Measurements from ENCODE around the gene TNRC6A.
"Not testable (repeated sequence)": the region's sequence is repeated elsewhere in the genome, so short reads cannot be mapped to it uniquely, and the experiment has no call there.

TNRC6A gene

DNA sequence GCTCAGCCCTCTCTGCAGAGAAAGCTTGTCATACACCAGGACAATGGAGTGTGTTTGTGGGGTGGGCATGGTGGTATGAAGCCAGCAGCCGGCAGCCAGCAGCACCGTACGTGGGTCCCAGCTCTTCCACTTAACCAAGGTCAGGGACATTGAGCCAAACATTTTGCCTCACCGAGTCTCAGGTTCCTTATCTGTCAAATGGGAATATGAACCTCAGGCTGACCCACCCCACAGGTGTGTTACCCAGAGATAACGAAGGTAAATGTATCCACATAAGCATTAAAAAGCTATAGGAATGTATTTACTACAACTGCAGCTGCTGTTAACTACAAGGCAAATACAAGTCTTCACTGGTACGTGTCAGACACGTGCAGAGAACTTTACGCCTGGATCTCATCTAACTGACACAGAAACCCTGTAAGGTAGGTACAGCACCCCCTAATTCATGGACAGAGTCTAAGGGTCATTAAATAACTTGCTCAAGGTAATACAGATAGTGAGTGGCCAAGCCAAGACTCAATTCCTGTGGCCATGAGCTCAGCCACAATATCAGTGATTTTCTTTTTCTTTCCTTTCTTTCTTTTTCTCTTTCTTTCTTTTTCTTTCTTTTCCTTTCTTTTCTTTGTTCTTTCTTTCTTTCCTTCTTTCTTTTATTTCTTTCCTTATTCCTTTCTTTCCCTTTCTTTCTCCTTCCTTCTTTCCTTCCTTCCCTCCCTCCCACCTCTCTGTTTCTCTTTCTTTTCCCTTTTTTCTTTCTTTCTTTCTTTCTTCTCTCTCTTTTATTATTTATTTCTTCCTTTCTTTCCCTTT, 117.3 kb downstream of the TNRC6A start:
- no peak for DNase-seq

DNA sequence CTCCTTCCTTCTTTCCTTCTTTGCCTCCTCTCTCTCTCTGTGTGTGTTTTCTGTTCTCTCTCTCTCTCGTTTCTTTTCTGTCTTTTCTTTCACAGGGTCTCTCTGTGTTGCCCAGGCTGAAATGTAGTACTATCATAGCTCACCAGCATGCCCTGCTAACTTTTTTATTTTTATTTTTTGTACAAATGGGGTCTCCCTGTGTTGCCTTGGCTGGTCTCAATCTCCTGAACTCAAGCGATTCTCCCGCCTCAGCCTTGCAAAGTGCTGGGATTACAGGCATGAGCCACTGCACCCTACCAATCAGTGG, 117.9 kb downstream of the TNRC6A start:
- DNase-seq = no peak

- no peak for DNase-seq
Observed at GRCh38 chr16:24848065-24848464, 118.6 kb downstream of the TNRC6A start.

GRCh38 chr16:24849641-24850040, 120.2 kb downstream of the TNRC6A start:
- no peak for DNase-seq

- no peak for DNase-seq
Observed at GRCh38 chr16:24850289-24850938, 121.0 kb downstream of the TNRC6A start.

DNA sequence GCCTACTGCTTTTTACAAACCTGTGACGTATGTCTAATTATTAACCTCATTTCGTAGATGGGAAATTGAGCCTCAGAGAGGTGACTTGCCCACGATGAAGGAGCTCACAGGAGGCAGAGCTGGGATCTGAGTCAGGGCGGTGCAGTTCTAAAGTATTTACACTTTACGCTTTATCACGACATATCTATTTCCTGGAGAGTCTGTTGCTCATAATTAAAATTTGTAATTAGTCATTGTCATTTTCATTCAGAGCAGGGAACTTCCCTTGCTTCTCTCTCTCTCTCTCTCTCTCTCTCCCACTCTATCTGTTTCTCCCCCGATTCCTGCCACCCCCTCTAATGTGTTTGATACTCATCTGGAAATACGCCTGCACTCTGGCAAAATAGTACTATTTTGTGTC, 122.2 kb downstream of the TNRC6A start:
- DNase-seq = no peak

DNA sequence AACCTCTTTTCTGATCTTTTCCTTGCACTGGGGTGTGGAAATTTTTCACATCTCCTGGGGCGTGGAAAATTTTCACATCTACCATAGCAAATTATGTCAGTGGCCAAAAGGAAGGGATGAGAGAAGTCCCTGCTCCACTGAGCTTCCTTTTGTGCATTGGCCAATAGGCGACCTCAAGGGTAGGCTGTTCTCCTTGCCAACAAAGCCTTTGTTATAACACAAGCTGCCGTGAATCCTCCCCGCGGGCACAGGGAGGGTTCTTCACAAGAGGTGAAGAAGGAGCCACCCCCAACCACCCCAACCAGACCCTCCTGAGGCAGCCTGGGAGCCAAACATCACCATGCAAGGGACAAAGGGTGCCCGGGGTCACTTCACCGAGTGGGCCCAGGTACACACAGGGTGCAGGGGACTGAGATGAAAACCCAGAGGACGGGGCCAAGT, 122.8 kb downstream of the TNRC6A start:
- no peak for DNase-seq

DNA sequence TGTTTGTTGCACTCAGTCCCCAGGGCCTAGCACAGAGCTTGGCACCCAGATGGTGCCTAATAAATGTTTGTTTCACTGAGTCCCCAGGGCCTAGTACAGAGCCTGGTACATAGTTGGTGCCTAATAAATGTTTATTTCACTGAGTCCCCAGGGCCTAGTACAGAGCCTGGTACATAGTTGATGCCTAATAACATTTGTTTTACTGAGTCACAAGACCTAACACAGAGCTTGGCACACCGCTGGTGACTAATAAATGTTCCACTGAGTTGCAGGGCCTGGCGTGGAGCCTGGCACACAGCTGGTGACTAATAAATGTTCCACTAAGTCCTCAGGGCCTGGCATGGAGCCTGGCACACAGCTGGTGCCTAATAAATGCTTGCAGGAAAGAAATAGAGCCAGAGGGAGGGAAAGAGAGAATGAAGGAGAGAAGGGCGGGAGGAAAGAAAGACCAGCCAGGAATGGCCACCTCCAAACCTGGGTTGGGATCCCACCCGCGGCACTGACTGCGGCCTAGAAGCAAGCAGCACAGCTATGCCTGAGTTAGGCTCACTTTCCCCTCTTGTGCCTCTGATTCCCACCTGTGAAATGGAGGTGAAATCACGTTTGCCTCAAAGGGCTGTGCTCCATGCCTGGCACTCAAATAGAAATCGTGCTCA, 123.8 kb downstream of the TNRC6A start:
- no peak for DNase-seq

GRCh38 chr16:24853830-24854229, 124.4 kb downstream of the TNRC6A start:
- no peak for DNase-seq

GRCh38 chr16:24854607-24855171, 125.2 kb downstream of the TNRC6A start:
- DNase-seq = no peak

DNA sequence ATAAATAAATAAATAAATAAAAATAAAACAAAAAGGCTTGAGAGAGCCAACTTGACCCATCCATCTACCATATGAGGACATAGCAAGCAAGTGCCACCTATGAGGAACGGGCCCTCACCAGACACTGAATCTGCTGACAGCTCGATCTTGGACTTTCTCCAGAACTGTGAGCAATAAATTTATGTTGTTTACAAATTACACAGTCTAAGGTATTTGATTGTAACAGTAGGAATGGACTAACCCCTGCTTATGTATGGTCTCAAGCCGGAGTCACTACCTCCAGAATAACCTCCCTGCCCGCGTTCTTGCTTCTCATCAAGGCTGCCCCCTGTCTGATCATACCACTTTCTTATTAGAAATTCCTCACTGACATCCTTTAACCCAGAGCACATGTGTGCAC, 126.2 kb downstream of the TNRC6A start:
- no peak for DNase-seq

DNA sequence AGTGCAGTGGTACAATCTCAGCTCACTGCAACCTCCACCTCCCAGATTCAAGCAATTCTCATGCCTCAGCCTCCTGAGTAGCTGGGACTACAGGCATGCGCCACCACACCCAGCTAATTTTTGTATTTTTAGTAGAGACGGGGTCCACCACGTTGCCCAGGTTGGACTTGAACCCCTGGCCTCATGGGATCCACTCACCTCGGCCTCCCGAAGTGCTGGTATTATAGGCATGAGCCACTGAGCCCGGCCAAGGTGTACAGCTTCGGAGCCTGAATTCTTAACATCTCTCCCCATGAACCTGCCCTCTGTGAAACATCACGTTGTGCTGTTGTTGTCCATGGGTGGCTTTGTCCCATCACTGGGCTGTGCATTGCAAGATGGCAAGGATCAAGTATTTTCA, 127.4 kb downstream of the TNRC6A start:
- not testable (repeated sequence) for DNase-seq

DNA sequence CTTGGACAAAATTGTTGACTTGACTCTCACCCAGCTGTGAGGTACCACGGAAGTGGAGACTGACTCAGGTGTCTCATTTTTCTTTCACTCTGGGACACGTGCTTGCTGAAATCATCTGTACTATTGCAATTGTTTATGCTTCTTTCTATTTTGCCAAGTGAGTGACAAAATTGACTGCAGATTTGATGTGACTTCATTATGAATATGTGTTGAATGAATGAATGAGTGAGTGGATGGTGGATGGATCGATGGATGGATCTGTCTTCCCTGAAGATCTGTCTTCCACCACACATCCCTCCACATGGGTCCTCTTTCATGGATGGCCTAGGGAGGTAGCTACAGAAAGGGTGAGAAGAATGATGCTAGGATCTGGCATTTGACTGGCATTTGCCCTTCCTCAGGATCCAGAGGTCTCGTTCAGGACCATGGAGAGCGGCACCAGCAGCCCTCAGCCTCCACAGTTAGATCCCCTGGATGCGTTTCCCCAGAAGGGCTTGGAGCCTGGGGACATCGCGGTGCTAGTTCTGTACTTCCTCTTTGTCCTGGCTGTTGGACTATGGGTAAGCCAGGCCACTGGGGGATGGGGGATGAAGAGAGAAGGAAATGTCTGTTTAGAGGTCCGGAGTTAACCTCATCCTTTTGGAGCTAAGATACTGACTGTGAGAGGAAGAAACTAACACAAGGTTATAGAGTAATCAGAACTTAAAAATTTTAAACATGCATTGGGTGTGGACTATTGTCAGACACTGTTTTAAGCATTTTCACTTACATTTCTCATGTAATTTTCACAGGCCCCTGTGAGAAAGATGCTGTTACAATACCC, 129.0 kb downstream of the TNRC6A start:
- DNase-seq = no peak

DNA sequence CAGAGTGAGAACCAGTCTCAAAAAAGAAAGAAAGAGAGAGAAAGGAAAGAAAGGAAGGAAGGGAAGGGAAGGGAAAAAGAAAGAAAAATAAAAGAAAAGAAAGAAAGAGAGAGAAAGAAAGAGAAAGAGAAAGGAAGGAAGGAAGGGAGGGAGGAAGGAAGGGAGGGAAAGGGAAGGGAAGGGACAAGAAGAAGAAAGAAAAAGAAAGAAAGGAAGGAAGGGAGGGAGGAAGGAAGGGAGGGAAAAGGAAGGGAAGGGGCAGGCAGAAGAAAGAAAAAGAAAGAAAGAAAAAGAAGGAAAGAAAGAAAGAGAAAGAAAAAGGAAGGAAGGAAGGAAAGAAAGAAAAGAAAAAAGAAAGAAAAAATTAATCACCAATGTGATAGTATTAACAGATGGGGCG, 132.0 kb downstream of the TNRC6A start:
- no peak for DNase-seq

DNA sequence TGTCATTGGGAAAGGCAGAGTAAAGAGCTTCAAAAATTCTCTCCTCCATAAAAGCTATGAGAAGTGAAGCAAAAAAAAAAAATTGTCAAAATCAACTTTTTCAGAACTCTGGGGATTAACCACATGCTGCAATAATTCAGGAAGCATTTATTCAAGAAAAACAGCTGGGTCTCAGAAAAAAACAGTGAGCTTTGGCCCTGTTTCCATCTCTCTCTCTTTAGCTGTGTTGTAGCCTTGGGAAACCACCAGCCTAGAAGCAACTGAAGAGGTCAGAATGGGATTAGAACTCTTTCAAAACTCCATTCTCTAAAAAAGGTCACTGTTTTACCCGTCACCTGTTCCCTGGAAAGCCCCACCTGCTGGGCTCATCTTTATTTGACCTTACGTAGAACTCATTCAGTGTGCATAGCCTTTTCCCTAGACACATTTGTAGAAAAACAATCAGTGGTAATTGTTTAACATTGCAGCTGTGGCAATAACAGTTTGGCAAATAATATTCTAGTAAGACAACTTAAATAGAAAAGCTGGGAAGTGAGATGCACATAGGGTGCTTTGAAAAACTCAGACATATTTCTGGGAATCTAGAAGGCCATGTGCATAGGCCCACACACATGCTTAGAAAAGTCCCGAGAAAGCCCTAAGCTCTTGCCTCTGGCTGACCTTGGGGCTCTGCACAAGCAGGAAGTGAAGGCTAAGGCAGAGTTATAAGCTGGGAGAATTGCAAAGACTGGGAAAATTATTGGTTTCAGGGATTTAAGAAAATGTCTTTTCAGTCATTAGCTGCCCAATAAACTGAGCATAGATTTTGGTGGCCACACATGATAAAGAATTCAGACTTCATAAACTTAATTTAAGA, 134.4 kb downstream of the TNRC6A start:
- no peak for DNase-seq

- DNase-seq = no peak
Observed at GRCh38 chr16:24869033-24869432, 139.6 kb downstream of the TNRC6A start.

DNA sequence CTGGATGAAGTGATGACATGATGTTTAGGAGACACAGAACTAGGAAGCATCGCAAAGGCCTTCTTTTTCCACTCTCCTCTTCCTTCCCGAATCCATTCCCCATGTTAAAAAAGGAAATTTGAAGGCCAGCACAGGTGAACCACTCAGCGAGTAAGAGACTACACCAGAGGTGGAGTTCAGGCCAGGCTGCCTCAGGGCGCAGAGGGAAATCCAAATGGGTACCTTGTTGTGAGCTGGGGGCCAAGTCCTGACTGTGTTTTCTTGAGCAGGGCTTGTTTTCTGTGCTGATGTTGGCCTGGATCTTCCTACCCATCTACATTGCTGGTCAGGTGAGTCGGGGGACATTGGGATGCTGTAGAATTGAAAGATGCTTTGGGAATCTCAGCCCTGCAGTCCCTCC, 142.4 kb downstream of the TNRC6A start:
- no peak for DNase-seq

GRCh38 chr16:24873028-24873427, 143.6 kb downstream of the TNRC6A start:
- no peak for DNase-seq

DNA sequence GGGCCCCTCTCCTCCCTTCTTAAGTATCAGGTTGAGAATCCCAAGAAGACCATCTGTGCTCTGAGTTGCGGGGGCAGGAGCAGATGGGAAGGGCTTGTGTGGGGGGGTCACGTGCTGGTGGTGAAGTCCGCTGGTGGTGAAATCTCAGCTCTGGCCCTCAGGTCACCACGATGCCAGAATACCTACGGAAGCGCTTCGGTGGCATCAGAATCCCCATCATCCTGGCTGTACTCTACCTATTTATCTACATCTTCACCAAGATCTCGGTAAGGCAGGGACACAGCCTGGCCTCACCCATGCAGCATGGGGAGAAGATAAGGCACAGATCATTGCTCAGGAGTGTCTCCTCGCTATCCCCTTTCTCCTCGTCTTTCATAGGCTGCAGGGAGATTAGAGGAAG, 146.0 kb downstream of the TNRC6A start:
- no peak for DNase-seq
